RWPE2 (cell line): ENCODE measurements around the gene BTF3.

Experiments used
- ATAC-seq: fragments of 200-7000 bp; cut with Tn5 transposase; 3 replicates; pipeline ENCODE4 v1.9.1; 2021; ENCODE audit warnings: low read depth
- DNase-seq: peaks from one replicate; pipeline ENCODE4 v3.0.0-alpha.2; 2020; ENCODE audit warnings: low spot score
- H3K27ac ChIP-seq: fragments of 450-650 bp; 2 replicates; pipeline ENCODE4 v1.5.1; 2017; ENCODE audit warnings: mild to moderate bottlenecking; ENCODE audit not compliant: poor library complexity, severe bottlenecking
- H3K27me3 ChIP-seq: fragments of 250-450 bp; sonication (Bioruptor Pico); 2 replicates; pipeline ENCODE4 v1.5.1; 2021; ENCODE audit warnings: mild to moderate bottlenecking, moderate library complexity; ENCODE audit not compliant: insufficient read depth, poor library complexity, severe bottlenecking
- H3K36me3 ChIP-seq: fragments of 250-450 bp; sonication (Bioruptor Pico); 2 replicates; pipeline ENCODE4 v1.5.1; 2020; ENCODE audit warnings: low read depth, mild to moderate bottlenecking, moderate library complexity
- H3K4me1 ChIP-seq: fragments of 250-450 bp; sonication (Bioruptor Pico); 2 replicates; pipeline ENCODE4 v1.5.1; 2021; ENCODE audit warnings: mild to moderate bottlenecking, moderate library complexity; ENCODE audit not compliant: insufficient read depth, poor library complexity, severe bottlenecking
- H3K4me3 ChIP-seq: fragments of 250-450 bp; sonication (Bioruptor Pico); 2 replicates; pipeline ENCODE4 v1.5.1; 2021; ENCODE audit warnings: mild to moderate bottlenecking, moderate library complexity; ENCODE audit not compliant: severe bottlenecking
- H3K9me3 ChIP-seq: fragments of 250-450 bp; sonication (Bioruptor Pico); 2 replicates; pipeline ENCODE4 v1.5.1; 2021; ENCODE audit warnings: mild to moderate bottlenecking, moderate library complexity; ENCODE audit not compliant: severe bottlenecking
- CTCF ChIP-seq: fragments of 450-650 bp; IDR thresholded peaks from one replicate; pipeline ENCODE4 v1.5.1; 2017; ENCODE audit warnings: mild to moderate bottlenecking, moderate library complexity; ENCODE audit not compliant: poor library complexity, severe bottlenecking

BTF3 gene

GRCh38 chr5:73472116-73472515 lies 26.1 kb upstream of the BTF3 start:
- Histone ChIP-seq H3K4me3 (no peak overlapping the region), H3K4me1 (no peaks in the 10 kb centered on the region), H3K36me3 (no peaks in the 10 kb centered on the region), H3K27me3 (no peaks in the 10 kb centered on the region), H3K9me3 (no peaks in the 10 kb centered on the region), H3K27ac (no peak overlapping the region)
- no peak for ATAC-seq
- no peak for DNase-seq
- TF ChIP-seq CTCF: no peak

GRCh38 chr5:73480500-73480899 lies 17.7 kb upstream of the BTF3 start:
- Histone ChIP-seq H3K9me3 (no peaks in the 10 kb centered on the region), H3K27me3 (no peaks in the 10 kb centered on the region), H3K27ac (no peak overlapping the region), H3K36me3 (no peaks in the 10 kb centered on the region), H3K4me3 (no peak overlapping the region), H3K4me1 (no peaks in the 10 kb centered on the region)
- no peak for TF ChIP-seq CTCF
- DNase-seq: no peak
- ATAC-seq: no peak

- DNase-seq (no peak), ATAC-seq (no peak)
- H3K4me1 ChIP-seq: no peaks in the 10 kb centered on the region
- no peak overlapping the region for H3K4me3 ChIP-seq
- no peaks in the 10 kb centered on the region for H3K9me3 ChIP-seq
- H3K27ac ChIP-seq: no peak overlapping the region
- no peak for TF ChIP-seq CTCF
- no peaks in the 10 kb centered on the region for H3K27me3 ChIP-seq
- no peaks in the 10 kb centered on the region for H3K36me3 ChIP-seq
Observed at GRCh38 chr5:73482383-73483136, 15.7 kb upstream of the BTF3 start.

GRCh38 chr5:73483676-73484075 lies 14.6 kb upstream of the BTF3 start:
- Histone ChIP-seq H3K27ac (no peak overlapping the region), H3K9me3 (no peaks in the 10 kb centered on the region), H3K4me1 (no peaks in the 10 kb centered on the region), H3K27me3 (no peaks in the 10 kb centered on the region), H3K4me3 (no peak overlapping the region), H3K36me3 (no peaks in the 10 kb centered on the region)
- DNase-seq (no peak), ATAC-seq (no peak)
- no peak for TF ChIP-seq CTCF

GRCh38 chr5:73484511-73484910 lies 13.7 kb upstream of the BTF3 start:
- H3K27me3 ChIP-seq: no peaks in the 10 kb centered on the region
- ATAC-seq: no peak

More at GRCh38 chr5:73484511-73484910, 13.7 kb upstream of the BTF3 start:
- Histone ChIP-seq H3K27ac (no peak overlapping the region), H3K4me1 (no peaks in the 10 kb centered on the region), H3K36me3 (no peaks in the 10 kb centered on the region), H3K4me3 (no peak overlapping the region), H3K9me3 (no peaks in the 10 kb centered on the region)
- DNase-seq: no peak
- no peak for TF ChIP-seq CTCF
